Endothelial cell of umbilical vein (primary cell): ENCODE measurements around the gene SNX10. TPM values are rescaled to one million over a fixed set of nuclear protein-coding genes. Genes with fewer than 3 reads are reported as not detected.

Experiments
- BruUV-seq: library from RNA; stranded (reverse); fragments of 400-500 nt; replicated peaks from 2 replicates; lab custom pipeline; 2021; lab: Mats Ljungman, UMichigan
- CTCF ChIA-PET: fragments of 300-600, 350-600 bp; sonication (Branson Sonifier 250); formaldehyde crosslinking; loops from one replicate; lab custom pipeline; 2021; ENCODE audit warnings: antibody characterized with exemption, inconsistent platforms; lab: Charles Lee
- POLR2A ChIA-PET: fragments of 300-600, 350-600 bp; sonication (Branson Sonifier 250); formaldehyde crosslinking; loops from one replicate; lab custom pipeline; 2021; ENCODE audit warnings: antibody characterized with exemption, inconsistent platforms; lab: Charles Lee
- DNase-seq: peaks from one replicate; pipeline ENCODE4 v3.0.0-alpha.2; 2011; ENCODE audit warnings: low read depth, low spot score
- FAIRE-seq: peaks from 2 replicates; lab custom pipeline; 2011; peaks lifted over from hg19 to GRCh38; lab: Jason Lieb, UNC
- H2AFZ ChIP-seq: 2 replicates; pipeline ENCODE4 v1.6.0; 2012; ENCODE audit warnings: low read depth, low read length, control low read depth, inconsistent platforms
- H3K27ac ChIP-seq: 2 replicates; pipeline ENCODE4 v1.5.1; 2011; ENCODE audit warnings: low read depth, mild to moderate bottlenecking, control low read depth, low read length, moderate library complexity; ENCODE audit not compliant: insufficient read depth
- H3K27me3 ChIP-seq, 2 experiments: 2 replicates each; pipeline versions ENCODE4 v1.6.0 to v1.6.1; 2011; ENCODE audit warnings: low read length in 2 of 2, mixed read lengths in 1 of 2; ENCODE audit not compliant: control insufficient read depth in 2 of 2, insufficient read depth in 2 of 2
- H3K36me3 ChIP-seq, 2 experiments: 2 replicates in 1 of 2; 3 replicates in 1 of 2; pipeline ENCODE4 v1.5.1; 2011; ENCODE audit warnings: low read length in 2 of 2, mild to moderate bottlenecking in 1 of 2, moderate library complexity in 1 of 2; ENCODE audit not compliant: control insufficient read depth in 2 of 2, insufficient read depth in 2 of 2; ENCODE audit errors: extremely low read depth in 1 of 2
- H3K4me1 ChIP-seq: 3 replicates; pipeline ENCODE4 v1.5.1; 2011; ENCODE audit warnings: mild to moderate bottlenecking, low read length; ENCODE audit not compliant: control insufficient read depth, insufficient read depth; ENCODE audit errors: extremely low read depth
- H3K4me2 ChIP-seq: 2 replicates; pipeline ENCODE4 v1.6.1; 2011; ENCODE audit warnings: low read length, control low read depth, mixed read lengths; ENCODE audit not compliant: insufficient read depth
- H3K4me3 ChIP-seq, 3 experiments: fragments of 200-600 bp in 1 of 3; sonication (generic), shearing (Covaris generic) in 1 of 3; replicated peaks in 1 of 3; 2 replicates each; pipeline ENCODE4 v1.5.1; 2011 to 2016; ENCODE audit warnings: control low read depth in 3 of 3, low read length in 3 of 3, mild to moderate bottlenecking in 2 of 3, inconsistent platforms in 1 of 3, low read depth in 1 of 3, moderate library complexity in 1 of 3; ENCODE audit not compliant: insufficient read depth in 1 of 3
- H3K79me2 ChIP-seq: 2 replicates; pipeline ENCODE4 v1.6.0; 2012; ENCODE audit warnings: low read length, inconsistent platforms; ENCODE audit not compliant: control insufficient read depth, insufficient read depth
- H3K9ac ChIP-seq: replicated peaks from 2 replicates; pipeline ENCODE3; 2011; ENCODE audit warnings: low read length, control low read depth; ENCODE audit not compliant: insufficient read depth; ENCODE audit errors: extremely low read depth
- H3K9me1 ChIP-seq: replicated peaks from 3 replicates; pipeline ENCODE4 v1.6.0; 2011; ENCODE audit warnings: mild to moderate bottlenecking, low read length; ENCODE audit not compliant: control insufficient read depth, insufficient read depth; ENCODE audit errors: extremely low read depth
- H3K9me3 ChIP-seq: replicated peaks from 2 replicates; pipeline ENCODE4 v1.5.1; 2012; ENCODE audit warnings: low read length, inconsistent platforms; ENCODE audit not compliant: control insufficient read depth, insufficient read depth
- H4K20me1 ChIP-seq: replicated peaks from 2 replicates; pipeline ENCODE3; 2011; ENCODE audit warnings: mild to moderate bottlenecking, low read length; ENCODE audit not compliant: control insufficient read depth, insufficient read depth; ENCODE audit errors: extremely low read depth
- CTCF ChIP-seq, 2 donors: IDR thresholded peaks; 1 replicate in 1 of 2; 2 replicates in 1 of 2; pipeline ENCODE4 v1.5.1; 2011; ENCODE audit warnings: low read length in 2 of 2, mild to moderate bottlenecking in 2 of 2, moderate library complexity in 2 of 2, control low read depth in 1 of 2, inconsistent platforms in 1 of 2, low read depth in 1 of 2; ENCODE audit not compliant: insufficient read depth in 1 of 2; ENCODE audit errors: extremely low read depth in 1 of 2
- EZH2 ChIP-seq: IDR thresholded peaks from 2 replicates; pipeline ENCODE4 v1.6.1; 2012; ENCODE audit warnings: borderline replicate concordance, low read depth, mild to moderate bottlenecking, moderate library complexity, low read length, inconsistent platforms; ENCODE audit not compliant: severe bottlenecking
- FOS ChIP-seq: IDR thresholded peaks from 2 replicates; pipeline ENCODE4 v1.6.1; 2011; ENCODE audit warnings: mild to moderate bottlenecking, low read length, moderate library complexity, borderline replicate concordance; ENCODE audit not compliant: insufficient read depth
- GATA2 ChIP-seq: IDR thresholded peaks from 2 replicates; pipeline ENCODE4 v1.7.0; 2011; ENCODE audit warnings: low read depth, mild to moderate bottlenecking, moderate library complexity, mixed read lengths, low read length; ENCODE audit not compliant: insufficient read length, insufficient read depth
- JUN ChIP-seq: IDR thresholded peaks from 2 replicates; pipeline ENCODE4 v1.6.1; 2011; ENCODE audit warnings: borderline replicate concordance, low read depth; ENCODE audit not compliant: insufficient read length, insufficient read depth
- MAX ChIP-seq: IDR thresholded peaks from 2 replicates; pipeline ENCODE4 v1.6.1; 2011; ENCODE audit not compliant: insufficient read depth, insufficient read length
- MYC ChIP-seq: IDR thresholded peaks from one replicate; pipeline ENCODE4 v1.6.1; 2011; ENCODE audit warnings: mild to moderate bottlenecking, low read depth, low read length
- POLR2A ChIP-seq: IDR thresholded peaks from 2 replicates; pipeline ENCODE4 v1.6.1; 2012; ENCODE audit warnings: low read depth, mild to moderate bottlenecking, control low read depth, low read length
- POLR2AphosphoS5 ChIP-seq: IDR thresholded peaks from 2 replicates; pipeline ENCODE4 v1.6.1; 2012; ENCODE audit warnings: low read depth, mild to moderate bottlenecking, control low read depth, low read length, moderate library complexity; ENCODE audit not compliant: insufficient read depth
- dilution Hi-C: fragments of 300-500 bp; cut with MboI; formaldehyde crosslinking; loops from one replicate; pipeline ENCODE4 v1.15.0; 2019; ENCODE audit warnings: low sequenced_read_pairs; ENCODE audit not compliant: extremely low pct_ligation_motif_present
- intact Hi-C: fragments of 100-400 bp; cut with micrococcal nuclease; formaldehyde crosslinking; loops from one replicate; pipeline ENCODE4 v1.10.0; 2022
- polyA plus RNA-seq, 4 experiments: library from polyadenylated mRNA; depleted of rRNA in 3 of 4; stranded (reverse) in 3 of 4; unstranded in 1 of 4; fragments of >200 nt; gene quantifications; 2 replicates each; pipeline versions ENCODE4 v1.2.1 to v1.2.3, GENCODE V29; 2011 to 2012; ENCODE audit warnings: missing spikeins in 1 of 4
- total RNA-seq: library from RNA; stranded (reverse); gene quantifications from 2 replicates; pipeline ENCODE4 v1.2.3, GENCODE V29; 2021

The SNX10 gene
- total and polyA plus RNA-seq, 2 donors (not counting 3 experiments of a cell fraction or from before 2014, with no cell fraction given): 0.25 to 0.80 TPM

GRCh38 chr7:26420422-26421019 is 128.9 kb downstream of the SNX10 start:
- Histone ChIP-seq H3K36me3 (no peaks in the 10 kb centered on the region), H3K4me3 (no peak overlapping the region), H4K20me1 (no peaks in the 10 kb centered on the region), H3K27ac (no peak overlapping the region), H3K79me2 (no peaks in the 10 kb centered on the region), H3K9ac (no peak overlapping the region), H3K9me1 (no peaks in the 10 kb centered on the region), H3K27me3 (no peaks in the 10 kb centered on the region), H3K4me2 (no peak overlapping the region), H3K9me3 (no peaks in the 10 kb centered on the region), H2AFZ (no peak overlapping the region), H3K4me1 (peaks cover 23% of the 10 kb centered on the region)
- no TSS peak for BruUV-seq
- CTCF ChIA-PET: interaction anchor here (1.5 kb wide), 1 partner anchor 9 kb away, joined by 4 read pairs; no protein-coding TSS in a partner anchor
- no peak for FAIRE-seq
- POLR2A ChIA-PET: no interaction called here
- intact Hi-C loops (no loop called here), dilution Hi-C loops (no loop called here)
- TF ChIP-seq EZH2: no peak
- TF ChIP-seq POLR2AphosphoS5: no peak
- no peak for TF ChIP-seq MYC
- TF ChIP-seq CTCF (IDR thresholded peaks at IDR 0.05; ENCODE audit: extremely low read depth in 1 of 2, insufficient read depth in 1 of 2, low read depth in 1 of 2, low read length in 2 of 2): no peak
- TF ChIP-seq FOS: no peak
- TF ChIP-seq GATA2: no peak
- no peak for TF ChIP-seq POLR2A
- no peak for TF ChIP-seq JUN
- no peak for TF ChIP-seq MAX
- DNase-seq: no peak
